ENCODE measurements around the gene YES1. TPM values are rescaled to one million over a fixed set of nuclear protein-coding genes. Genes with fewer than 3 reads are reported as not detected.

YES1 gene
- total RNA-seq, 1 experiment from 2014 or later, result 84.5 TPM

DNA sequence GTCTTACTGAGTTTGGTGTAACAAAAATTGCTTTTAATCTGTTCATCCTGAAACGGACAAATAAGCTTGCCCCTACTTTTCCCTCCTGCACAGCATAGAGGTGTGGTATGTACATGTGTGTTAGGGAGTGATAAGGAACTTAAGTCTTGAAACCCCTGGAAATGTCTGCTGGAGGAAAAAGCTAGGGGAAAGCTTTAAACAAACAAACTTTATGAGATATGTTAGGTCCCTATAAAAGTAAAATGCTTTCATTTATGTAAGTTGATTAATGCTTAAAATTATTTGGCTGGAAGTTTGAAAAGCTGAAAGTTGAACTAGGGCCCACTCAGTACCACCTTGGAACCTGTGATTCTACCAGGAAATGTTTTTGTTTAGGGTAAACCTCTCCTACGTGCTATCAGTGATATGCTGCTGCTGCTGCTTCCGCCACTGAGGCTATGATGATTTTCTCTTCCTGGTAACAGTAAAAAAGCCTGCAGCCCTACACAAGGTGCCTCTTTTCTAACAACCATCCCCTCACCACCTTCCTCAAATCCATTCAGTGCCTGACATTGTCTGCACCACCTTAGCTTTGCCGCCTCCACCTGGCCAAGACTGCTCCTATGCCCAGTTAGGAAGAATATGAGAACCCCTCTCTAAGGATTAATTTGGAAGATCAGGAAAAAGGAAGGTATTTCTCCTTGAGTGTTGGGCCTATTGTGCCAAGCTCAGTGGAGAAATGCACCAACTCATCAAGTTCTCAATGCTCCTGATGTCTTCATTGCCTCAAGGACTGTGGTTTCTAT is 2.5 kb upstream of the YES1 start:
- TF ChIP-seq RAD21 (IDR thresholded peaks at IDR 0.05; ENCODE audit: low read depth), result peak; percentile 35; the same call in 1 of the 2 replicates
- no peak for TF ChIP-seq EZH2phosphoT487 (IDR thresholded peaks at IDR 0.05; ENCODE audit: borderline replicate concordance)
- TF ChIP-seq, protein P1, sequence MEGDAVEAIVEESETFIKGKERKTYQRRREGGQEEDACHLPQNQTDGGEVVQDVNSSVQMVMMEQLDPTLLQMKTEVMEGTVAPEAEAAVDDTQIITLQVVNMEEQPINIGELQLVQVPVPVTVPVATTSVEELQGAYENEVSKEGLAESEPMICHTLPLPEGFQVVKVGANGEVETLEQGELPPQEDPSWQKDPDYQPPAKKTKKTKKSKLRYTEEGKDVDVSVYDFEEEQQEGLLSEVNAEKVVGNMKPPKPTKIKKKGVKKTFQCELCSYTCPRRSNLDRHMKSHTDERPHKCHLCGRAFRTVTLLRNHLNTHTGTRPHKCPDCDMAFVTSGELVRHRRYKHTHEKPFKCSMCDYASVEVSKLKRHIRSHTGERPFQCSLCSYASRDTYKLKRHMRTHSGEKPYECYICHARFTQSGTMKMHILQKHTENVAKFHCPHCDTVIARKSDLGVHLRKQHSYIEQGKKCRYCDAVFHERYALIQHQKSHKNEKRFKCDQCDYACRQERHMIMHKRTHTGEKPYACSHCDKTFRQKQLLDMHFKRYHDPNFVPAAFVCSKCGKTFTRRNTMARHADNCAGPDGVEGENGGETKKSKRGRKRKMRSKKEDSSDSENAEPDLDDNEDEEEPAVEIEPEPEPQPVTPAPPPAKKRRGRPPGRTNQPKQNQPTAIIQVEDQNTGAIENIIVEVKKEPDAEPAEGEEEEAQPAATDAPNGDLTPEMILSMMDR (IDR thresholded peaks at IDR 0.05 in 2 of 3, conservative IDR thresholded peaks at IDR 0.05 in 1 of 3; ENCODE audit: borderline replicate concordance in 1 of 3, insufficient read depth in 1 of 3, low read depth in 2 of 3, low read length in 2 of 3), result peak in 1 of 3 experiments; percentile 35; a peak in 2 of 6 replicates
- Histone ChIP-seq H3K4me2 (ENCODE audit: low read length) (no peak overlapping the region), H3K9me2 (ENCODE audit: insufficient read depth) (no peaks in the 10 kb centered on the region), H3K9ac (ENCODE audit: low read length) (no peak overlapping the region), H4K20me1 (ENCODE audit: insufficient read depth) (0 out of 2 replicates have a peak, but pooled peaks cover 7% of the 10 kb centered on the region), H3K4me1 (ENCODE audit: control insufficient read depth in 1 of 2, insufficient read depth in 2 of 2, low read length in 2 of 2) (peaks cover 11 to 18% of the 10 kb centered on the region in 2 experiments), H3K36me3 (ENCODE audit: control insufficient read depth in 1 of 2, insufficient read depth in 2 of 2, low read length in 2 of 2) (no peaks in the 10 kb centered on the region), H3K9me3 (ENCODE audit: control insufficient read depth in 1 of 2, insufficient read depth in 1 of 2, low read depth in 1 of 2, low read length in 2 of 2) (no peaks in the 10 kb centered on the region), H3K27me3 (ENCODE audit: insufficient read depth, low read length) (no peaks in the 10 kb centered on the region), H3K27ac (ENCODE audit: low read depth, low read length) (no peak overlapping the region), H3K4me3 (replicated peaks in 1 of 2; ENCODE audit: low read depth in 1 of 2, low read length in 2 of 2) (no peak overlapping the region), H2AFZ (ENCODE audit: low read depth, low read length, poor library complexity, severe bottlenecking) (no peak overlapping the region), H3K79me2 (ENCODE audit: insufficient read depth, low read length) (peaks cover 23% of the 10 kb centered on the region)
- BruUV-seq (replicated peaks), result no TSS peak
- POLR2A ChIA-PET, result no interaction called here
- CTCF ChIA-PET, result interaction anchor here (1.2 to 1.9 kb wide), 3 partner anchors 10 to 18 kb away, joined by 4 to 7 read pairs (median 6); no protein-coding TSS in a partner anchor
- intact Hi-C loops (cut with micrococcal nuclease), result no loop called here
- ATAC-seq, result no peak
- RAD21 ChIA-PET (ENCODE audit: low non-redundant PET in 1 of 2, low total read pairs in 2 of 2, uncharacterized antibody in 2 of 2, unreplicated experiment in 2 of 2), result no interaction called here
- no peak for DNase-seq (ENCODE audit: low read depth, low spot score)
